C4-2B (cell line): ENCODE results near the gene SND1.

Source experiments
- ZFX ChIP-seq: fragments of 450-650 bp; IDR thresholded peaks from 2 replicates; pipeline ENCODE4 v1.6.1; 2017
- TF ChIP-seq, protein P1 (sequence below): fragments of 450-650 bp; conservative IDR thresholded peaks from 2 replicates; pipeline ENCODE4 v1.5.1; 2017; ENCODE audit warnings: mild to moderate bottlenecking

DNA sequence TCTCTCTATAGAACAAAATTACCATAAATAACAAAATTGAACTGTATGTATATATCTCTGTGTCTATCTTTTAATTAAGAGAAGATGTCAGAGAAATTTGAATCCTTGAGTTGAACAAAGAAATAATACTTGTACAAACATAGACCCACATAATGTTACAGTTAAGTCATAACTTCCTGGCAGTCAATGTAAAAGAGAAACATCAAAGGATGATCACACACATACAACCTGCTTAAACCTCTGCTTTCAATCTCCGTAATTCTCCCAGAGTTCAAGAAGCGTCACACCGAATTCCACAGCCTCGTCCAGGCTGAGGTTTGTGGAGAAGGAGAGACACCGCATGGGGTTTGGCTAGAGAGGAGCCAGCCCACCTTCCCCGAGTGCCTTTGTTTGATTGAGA, 419.4 kb downstream of the SND1 start:
- TF ChIP-seq, protein P1, sequence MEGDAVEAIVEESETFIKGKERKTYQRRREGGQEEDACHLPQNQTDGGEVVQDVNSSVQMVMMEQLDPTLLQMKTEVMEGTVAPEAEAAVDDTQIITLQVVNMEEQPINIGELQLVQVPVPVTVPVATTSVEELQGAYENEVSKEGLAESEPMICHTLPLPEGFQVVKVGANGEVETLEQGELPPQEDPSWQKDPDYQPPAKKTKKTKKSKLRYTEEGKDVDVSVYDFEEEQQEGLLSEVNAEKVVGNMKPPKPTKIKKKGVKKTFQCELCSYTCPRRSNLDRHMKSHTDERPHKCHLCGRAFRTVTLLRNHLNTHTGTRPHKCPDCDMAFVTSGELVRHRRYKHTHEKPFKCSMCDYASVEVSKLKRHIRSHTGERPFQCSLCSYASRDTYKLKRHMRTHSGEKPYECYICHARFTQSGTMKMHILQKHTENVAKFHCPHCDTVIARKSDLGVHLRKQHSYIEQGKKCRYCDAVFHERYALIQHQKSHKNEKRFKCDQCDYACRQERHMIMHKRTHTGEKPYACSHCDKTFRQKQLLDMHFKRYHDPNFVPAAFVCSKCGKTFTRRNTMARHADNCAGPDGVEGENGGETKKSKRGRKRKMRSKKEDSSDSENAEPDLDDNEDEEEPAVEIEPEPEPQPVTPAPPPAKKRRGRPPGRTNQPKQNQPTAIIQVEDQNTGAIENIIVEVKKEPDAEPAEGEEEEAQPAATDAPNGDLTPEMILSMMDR: no peak
- no peak for TF ChIP-seq ZFX
